Activated T-helper 1 cell treated with anti-CD3 and anti-CD28 coated beads, Interleukin-12 subunit alpha, Interleukin-12 subunit beta, Interleukin-2, Interleukin-4 antibody, amounts not matched to agents 30 ng/mL and 10 ng/mL and 1 ng/mL, durations not matched to agents 14 hours and 24 hours and 36 hours (primary cell): Measurements from ENCODE around the gene SSUH2. TPM values are rescaled to one million over a fixed set of nuclear protein-coding genes. Genes with fewer than 3 reads are reported as not detected.
"Not testable (repeated sequence)": the region's sequence is repeated elsewhere in the genome, so short reads cannot be mapped to it uniquely, and the experiment has no call there.

Experiments used
- DNase-seq: peaks from one replicate; pipeline ENCODE4 v3.0.0; 2021; ENCODE audit warnings: low spot score
- H3K27ac Mint-ChIP-seq: one replicate; pipeline ENCODE4 v1.8.0; 2021; ENCODE audit warnings: mild to moderate bottlenecking, mixed read lengths
- H3K27me3 Mint-ChIP-seq: one replicate; pipeline ENCODE4 v1.8.0; 2022; ENCODE audit warnings: mild to moderate bottlenecking, moderate library complexity, mixed read lengths; ENCODE audit not compliant: insufficient read depth
- H3K36me3 Mint-ChIP-seq: one replicate; pipeline ENCODE4 v1.8.0; 2021; ENCODE audit warnings: low read depth, mixed read lengths
- H3K4me1 Mint-ChIP-seq: one replicate; pipeline ENCODE4 v1.8.0; 2021; ENCODE audit warnings: low read depth, mixed read lengths
- H3K4me3 Mint-ChIP-seq: one replicate; pipeline ENCODE4 v1.8.0; 2021; ENCODE audit warnings: mild to moderate bottlenecking, moderate library complexity, mixed read lengths
- H3K9me3 Mint-ChIP-seq: one replicate; pipeline ENCODE4 v1.8.0; 2021; ENCODE audit warnings: mixed read lengths
- intact Hi-C: fragments of 100-400 bp; cut with micrococcal nuclease; formaldehyde crosslinking; loops from one replicate; pipeline ENCODE4 v1.15.1; 2024
- total RNA-seq: library from RNA; stranded (reverse); gene quantifications from 2 replicates; pipeline ENCODE4 v1.2.3, GENCODE V29; 2022

SSUH2 gene
- total RNA-seq, 1 donor from 2014 or later = not detected

DNA sequence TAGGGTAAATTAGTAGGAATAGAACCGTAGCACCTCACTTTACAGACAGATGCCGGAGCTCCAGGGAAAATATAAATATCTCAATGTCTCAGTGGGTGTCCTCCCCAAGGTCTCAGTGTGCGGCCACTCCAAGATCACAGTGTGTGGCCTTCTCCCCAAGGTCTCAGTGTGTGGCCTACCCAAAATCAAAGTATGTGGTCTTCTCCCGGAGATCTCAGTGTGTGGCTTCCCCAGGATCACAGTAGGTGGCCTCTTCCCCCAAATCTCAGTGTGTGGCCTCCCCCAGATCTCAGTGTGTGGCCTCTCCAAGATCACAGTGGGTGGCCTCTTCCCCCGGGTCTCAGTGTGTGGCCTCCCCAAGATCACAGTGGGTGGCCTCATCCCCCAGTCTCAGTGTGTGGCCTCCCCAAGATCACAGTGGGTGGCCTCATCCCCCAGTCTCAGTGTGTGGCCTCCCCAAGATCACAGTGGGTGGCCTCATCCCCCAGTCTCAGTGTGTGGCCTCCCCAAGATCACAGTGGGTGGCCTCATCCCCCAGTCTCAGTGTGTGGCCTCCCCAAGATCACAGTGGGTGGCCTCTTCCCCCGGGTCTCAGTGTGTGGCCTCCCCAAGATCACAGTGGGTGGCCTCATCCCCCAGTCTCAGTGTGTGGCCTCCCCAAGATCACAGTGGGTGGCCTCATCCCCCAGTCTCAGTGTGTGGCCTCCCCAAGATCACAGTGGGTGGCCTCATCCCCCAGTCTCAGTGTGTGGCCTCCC lies 10.2 kb upstream of the SSUH2 start:
- H3K36me3 Mint-ChIP-seq, intact Hi-C loops, H3K27me3 Mint-ChIP-seq, H3K4me1 Mint-ChIP-seq, H3K9me3 Mint-ChIP-seq, DNase-seq, H3K4me3 Mint-ChIP-seq, H3K27ac Mint-ChIP-seq: not testable (repeated sequence)

DNA sequence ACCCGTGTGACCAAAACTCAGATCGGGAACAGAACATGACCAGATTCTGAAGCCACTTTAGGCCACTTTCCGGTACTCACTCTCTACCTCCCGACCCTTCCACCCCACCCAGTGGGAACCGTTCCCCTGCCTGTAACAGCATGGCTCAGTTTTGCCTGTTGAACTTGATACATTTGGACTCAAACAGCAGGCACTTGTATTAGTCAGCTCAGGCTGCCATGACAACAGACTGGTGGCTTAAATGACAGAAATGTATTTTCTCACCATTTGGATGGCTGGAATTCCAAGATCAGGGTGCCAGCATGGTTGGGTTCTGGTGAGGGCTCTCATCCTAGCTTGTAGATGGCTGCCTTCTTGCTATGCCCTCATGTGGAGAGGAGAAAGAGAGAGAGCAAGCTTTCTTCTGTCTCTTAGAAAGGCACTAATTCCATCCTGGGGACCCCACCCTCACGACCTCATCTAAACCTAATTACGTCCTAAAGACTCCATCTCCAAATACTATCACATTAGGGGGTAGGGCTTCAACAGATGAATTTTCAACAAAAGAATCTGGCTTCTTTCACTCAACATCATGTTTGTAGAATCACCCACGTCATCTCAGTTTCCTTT lies 9.3 kb upstream of the SSUH2 start:
- no peaks in the 10 kb centered on the region for H3K4me1 Mint-ChIP-seq
- H3K9me3 Mint-ChIP-seq = no peaks in the 10 kb centered on the region
- intact Hi-C loops = no loop called here
- no peak for DNase-seq
- H3K27me3 Mint-ChIP-seq = peaks cover 4% of the 10 kb centered on the region
- H3K36me3 Mint-ChIP-seq = no peaks in the 10 kb centered on the region
- no peak overlapping the region for H3K27ac Mint-ChIP-seq
- no peak overlapping the region for H3K4me3 Mint-ChIP-seq

DNA sequence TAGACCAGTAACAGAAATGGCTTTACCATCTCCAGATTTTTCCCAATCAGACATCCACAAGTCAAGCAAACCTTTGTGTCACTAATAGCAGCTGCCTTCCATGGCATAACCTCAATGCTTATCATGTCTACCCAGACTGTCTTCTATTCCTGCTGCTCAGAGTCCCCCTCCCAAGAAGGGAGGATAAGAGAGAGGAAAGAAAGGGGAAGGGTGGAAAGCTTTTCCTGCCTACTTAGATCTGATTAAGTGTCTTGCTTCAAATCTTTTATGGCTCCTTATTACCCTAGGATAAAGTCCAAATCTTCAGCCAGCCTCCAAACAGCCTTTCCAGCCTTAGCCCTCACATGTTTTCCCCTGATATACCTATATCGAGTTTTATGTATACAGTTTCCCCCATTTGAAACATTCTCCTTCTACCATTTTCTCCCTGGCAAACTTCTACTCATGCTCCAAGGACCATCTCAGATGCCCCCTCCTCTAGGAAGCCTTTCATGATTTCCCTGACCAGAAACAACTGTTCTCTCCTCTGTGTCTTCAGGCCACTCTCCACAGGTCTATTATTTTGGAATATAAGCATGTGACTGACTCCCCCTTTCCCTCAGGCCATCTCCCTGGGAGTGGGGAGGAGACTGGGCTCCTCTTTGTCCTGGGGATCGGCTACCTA lies 7.9 kb upstream of the SSUH2 start:
- H3K4me3 Mint-ChIP-seq = no peak overlapping the region
- no peaks in the 10 kb centered on the region for H3K27me3 Mint-ChIP-seq
- no peaks in the 10 kb centered on the region for H3K9me3 Mint-ChIP-seq
- H3K4me1 Mint-ChIP-seq = no peaks in the 10 kb centered on the region
- intact Hi-C loops = no loop called here
- DNase-seq = no peak
- H3K36me3 Mint-ChIP-seq = no peaks in the 10 kb centered on the region
- H3K27ac Mint-ChIP-seq = no peak overlapping the region

DNA sequence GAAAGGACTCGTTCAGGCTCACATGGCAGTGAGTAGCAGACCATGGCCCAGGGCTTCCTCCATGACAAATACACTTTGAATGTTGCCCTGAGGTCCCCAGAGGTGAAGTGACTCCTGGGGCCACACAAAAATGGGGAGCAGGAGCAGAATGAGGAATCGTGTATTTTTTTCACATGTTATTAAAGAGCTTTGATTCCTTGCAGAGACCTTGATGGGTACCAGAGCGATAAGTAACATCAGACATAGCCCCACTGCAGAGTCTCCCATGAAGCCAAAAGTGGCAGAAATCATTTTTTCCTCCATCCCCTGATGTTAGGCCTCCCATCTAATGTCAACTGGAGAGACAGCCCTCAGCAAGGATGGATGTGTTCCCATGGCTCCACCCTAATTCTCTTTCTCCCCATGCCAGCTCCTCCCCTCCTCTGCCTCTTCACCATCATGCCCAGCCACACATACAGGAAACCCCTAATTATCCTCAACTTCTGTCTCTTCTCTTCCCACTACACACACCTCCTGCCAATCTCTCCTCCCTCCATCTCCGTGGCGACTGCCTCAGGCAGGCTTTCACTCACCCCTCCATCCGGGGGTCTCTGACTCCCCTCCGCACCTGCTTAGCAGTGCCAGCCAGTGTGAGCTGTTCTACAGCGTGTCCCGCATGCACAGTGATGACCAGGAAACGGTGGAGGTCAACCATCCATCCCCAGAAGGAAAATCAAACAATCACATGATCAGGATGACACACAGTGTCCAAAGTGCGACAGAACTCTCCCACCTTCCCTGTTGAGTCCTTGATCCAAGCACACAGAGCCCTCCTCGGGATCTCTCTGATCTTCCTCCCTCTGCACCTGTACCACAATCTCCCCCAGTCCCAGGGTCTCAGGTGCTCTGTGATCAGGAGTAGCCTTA lies 7.1 kb upstream of the SSUH2 start:
- Mint-ChIP-seq H3K4me1 (no peaks in the 10 kb centered on the region), H3K4me3 (no peak overlapping the region), H3K36me3 (no peaks in the 10 kb centered on the region)

DNA sequence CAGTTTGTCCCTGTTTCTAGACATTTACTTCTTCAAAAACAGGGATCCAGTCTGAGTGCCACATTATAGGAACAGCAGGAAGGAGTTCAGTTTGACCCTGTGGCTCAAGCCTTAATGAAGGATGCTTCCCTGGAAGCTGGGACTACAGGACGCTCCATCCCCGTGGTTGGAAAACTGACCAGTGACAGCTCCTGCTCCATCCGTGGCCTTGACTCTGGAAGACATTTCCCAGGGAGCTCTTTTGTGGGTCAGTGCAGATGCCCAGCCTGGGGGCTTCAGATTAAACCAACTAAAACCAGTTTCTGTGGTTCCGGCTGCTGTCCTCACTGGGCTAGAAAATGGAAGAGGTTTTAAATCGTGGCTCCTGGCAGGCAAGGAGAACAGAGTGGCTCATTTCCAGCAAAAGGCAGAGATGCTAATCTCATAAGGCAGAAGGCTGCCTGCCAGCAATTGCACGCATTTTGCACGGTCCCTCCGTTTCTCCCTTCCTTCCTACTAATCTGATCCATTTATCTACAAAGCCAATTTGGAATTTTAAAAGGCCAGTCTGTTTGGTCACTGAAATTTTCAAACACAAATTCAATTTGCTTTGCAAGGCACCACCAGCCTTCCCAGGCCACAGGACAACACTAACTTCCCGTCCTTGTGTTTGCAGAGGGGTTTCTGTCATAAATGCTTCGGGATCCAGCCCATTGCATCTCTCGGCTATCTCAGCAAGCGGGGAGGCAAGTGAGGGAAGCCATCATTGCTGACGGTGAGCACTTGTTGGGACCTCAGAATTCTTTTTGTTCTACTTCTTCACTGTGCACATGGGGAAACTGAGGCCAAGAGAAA lies 6.2 kb upstream of the SSUH2 start:
- Mint-ChIP-seq H3K27me3 (no peaks in the 10 kb centered on the region), H3K36me3 (no peaks in the 10 kb centered on the region), H3K4me1 (no peaks in the 10 kb centered on the region), H3K27ac (no peak overlapping the region), H3K4me3 (no peak overlapping the region), H3K9me3 (no peaks in the 10 kb centered on the region)
- intact Hi-C loops = no loop called here
- DNase-seq = no peak

More for the DNA sequence above, 7.1 kb upstream of the SSUH2 start:
- no peak for DNase-seq
- Mint-ChIP-seq H3K9me3 (no peaks in the 10 kb centered on the region), H3K27ac (no peak overlapping the region), H3K27me3 (no peaks in the 10 kb centered on the region)
- intact Hi-C loops = no loop called here

DNA sequence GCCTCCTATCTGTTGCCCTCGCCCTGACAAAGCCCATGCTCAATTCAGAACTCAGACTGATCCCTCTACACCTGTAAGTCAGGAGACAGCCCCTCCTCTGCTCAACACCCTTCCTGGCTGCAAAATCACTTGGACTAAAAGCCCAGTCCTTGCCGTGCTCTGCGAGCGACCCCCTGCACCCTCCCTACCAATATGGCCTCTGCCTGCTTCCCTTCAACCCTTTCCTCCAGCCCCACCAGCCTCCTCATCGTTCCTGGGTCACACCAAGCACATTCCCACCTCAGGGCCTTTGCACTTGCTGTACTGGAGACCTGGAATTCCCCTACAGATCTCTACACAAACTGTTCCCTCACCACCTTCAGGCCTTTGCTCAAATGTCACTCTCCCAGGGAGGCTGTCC lies 5.2 kb upstream of the SSUH2 start:
- H3K27me3 Mint-ChIP-seq = no peaks in the 10 kb centered on the region
- intact Hi-C loops = no loop called here
- H3K4me1 Mint-ChIP-seq = no peaks in the 10 kb centered on the region
- H3K27ac Mint-ChIP-seq = no peak overlapping the region
- no peak for DNase-seq
- no peaks in the 10 kb centered on the region for H3K36me3 Mint-ChIP-seq
- no peaks in the 10 kb centered on the region for H3K9me3 Mint-ChIP-seq
- H3K4me3 Mint-ChIP-seq = no peak overlapping the region

DNA sequence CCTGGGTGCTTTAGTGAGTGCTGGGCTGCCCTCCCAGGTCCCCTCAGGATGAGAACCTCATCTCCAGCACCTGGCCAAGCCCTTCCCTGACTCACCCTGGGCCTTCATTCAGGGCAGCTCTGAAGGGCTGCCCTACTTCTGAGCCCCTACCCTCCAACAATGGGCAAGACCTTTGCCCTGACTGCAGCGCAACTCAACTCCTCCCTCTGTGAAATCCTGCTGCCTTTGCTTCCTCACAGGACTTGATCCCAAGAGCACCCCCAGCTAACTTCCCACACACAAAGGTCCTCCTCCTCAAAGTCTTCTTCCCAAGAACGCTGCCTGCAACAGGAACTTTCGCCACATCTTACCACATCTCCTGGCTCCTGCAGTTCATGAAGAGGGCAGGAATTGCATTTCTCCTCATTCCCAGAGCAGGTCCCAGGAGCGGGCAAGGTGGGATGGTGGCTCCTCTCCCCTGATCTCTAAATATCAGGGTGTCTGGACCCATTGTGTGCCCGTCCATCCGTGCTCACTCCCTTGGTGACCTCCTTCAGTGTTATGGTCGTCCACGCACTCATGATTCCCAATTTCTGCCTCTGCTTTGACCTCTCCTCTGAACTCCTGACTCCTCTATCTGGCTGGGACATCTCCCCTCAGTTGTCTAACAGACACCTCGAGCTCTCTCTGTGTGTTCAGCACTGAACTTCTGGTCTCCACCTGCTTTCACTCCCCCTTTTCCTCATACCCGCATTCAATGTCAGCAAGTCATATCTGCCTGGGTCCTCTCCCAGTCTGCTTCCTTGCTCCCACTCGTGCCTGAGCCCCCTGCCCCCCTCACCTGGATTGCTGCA lies 4.5 kb upstream of the SSUH2 start:
- no peaks in the 10 kb centered on the region for H3K36me3 Mint-ChIP-seq
- H3K27me3 Mint-ChIP-seq = no peaks in the 10 kb centered on the region
- no peak for DNase-seq
- intact Hi-C loops = no loop called here
- no peak overlapping the region for H3K4me3 Mint-ChIP-seq
- no peaks in the 10 kb centered on the region for H3K4me1 Mint-ChIP-seq
- H3K9me3 Mint-ChIP-seq = no peaks in the 10 kb centered on the region
- no peak overlapping the region for H3K27ac Mint-ChIP-seq

DNA sequence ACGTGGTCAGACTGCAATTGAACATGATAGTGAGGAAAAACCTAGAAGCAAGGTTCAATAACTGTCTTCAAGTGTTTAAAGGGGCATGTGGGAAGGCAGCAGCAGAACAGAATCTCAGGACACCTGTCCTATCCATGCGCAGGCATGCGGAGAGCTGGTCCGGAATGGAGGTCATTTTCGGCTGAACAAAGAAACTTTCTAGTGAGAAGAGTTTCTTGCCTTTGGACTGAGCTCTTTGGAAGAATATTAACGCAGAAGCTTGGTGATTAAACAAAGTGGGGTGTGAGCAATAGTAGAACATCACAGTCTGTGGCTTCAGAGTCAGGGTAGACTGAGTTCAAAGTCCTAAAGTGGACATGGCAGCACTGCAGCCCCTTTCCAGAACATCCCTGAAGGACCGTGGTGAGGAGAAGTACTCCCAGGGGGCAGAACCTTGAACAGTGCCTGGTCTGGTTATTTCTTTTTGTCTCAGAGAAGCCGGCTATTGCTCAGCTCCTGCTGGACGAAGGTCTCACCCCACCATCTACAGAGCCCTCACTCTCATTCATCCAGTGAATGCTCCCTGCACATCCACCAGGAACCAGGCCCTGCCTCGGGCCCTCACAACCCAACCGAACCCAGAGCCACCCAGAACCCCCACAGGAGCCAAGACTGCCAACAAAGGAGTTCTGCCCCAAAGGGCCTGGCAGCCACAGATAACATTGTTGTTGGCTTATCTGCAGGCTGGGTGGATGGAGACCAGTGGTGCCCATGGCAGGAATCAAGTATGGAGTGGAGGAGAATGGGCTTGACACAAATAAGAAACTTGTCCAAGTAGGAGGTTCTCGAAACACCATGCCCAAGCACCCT lies 2.8 kb upstream of the SSUH2 start:
- no peak for DNase-seq
- H3K4me3 Mint-ChIP-seq = no peak overlapping the region
- H3K4me1 Mint-ChIP-seq = no peaks in the 10 kb centered on the region
- H3K27me3 Mint-ChIP-seq = no peaks in the 10 kb centered on the region
- no peak overlapping the region for H3K27ac Mint-ChIP-seq
- H3K36me3 Mint-ChIP-seq = no peaks in the 10 kb centered on the region
- no peaks in the 10 kb centered on the region for H3K9me3 Mint-ChIP-seq
- intact Hi-C loops = no loop called here

DNA sequence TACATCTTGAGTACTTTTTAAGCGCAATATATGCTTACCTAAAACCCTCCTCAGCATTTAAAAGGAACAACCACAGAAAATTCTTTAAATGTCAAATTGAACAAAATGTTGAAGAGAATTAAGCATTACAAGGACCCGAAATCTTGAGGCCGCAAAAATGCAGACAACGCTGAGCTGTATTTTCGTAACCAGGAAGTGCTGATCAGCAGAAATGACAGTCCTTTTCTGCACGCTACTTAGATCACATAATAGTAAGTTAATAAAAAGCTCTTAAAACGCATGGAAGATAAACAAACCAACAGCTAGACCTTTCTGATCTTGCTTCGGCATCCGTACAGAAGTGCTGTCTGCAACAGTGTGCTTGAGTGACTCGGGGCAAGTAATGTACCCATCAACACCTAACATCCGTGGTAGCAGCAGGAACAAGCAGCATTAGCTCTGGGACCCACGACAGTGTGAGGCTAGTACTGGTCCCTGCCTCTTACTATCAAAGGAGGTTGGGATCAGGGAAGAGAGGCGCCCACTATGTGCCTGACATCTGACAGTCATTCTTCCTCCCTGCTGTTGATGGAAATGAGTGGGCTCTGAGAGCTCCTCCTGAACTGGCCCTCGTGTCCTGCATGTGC lies 1.8 kb upstream of the SSUH2 start:
- intact Hi-C loops = no loop called here
- H3K9me3 Mint-ChIP-seq = no peaks in the 10 kb centered on the region
- no peak for DNase-seq
- no peaks in the 10 kb centered on the region for H3K36me3 Mint-ChIP-seq
- no peak overlapping the region for H3K4me3 Mint-ChIP-seq
- H3K27me3 Mint-ChIP-seq = no peaks in the 10 kb centered on the region
- no peaks in the 10 kb centered on the region for H3K4me1 Mint-ChIP-seq
- no peak overlapping the region for H3K27ac Mint-ChIP-seq

DNA sequence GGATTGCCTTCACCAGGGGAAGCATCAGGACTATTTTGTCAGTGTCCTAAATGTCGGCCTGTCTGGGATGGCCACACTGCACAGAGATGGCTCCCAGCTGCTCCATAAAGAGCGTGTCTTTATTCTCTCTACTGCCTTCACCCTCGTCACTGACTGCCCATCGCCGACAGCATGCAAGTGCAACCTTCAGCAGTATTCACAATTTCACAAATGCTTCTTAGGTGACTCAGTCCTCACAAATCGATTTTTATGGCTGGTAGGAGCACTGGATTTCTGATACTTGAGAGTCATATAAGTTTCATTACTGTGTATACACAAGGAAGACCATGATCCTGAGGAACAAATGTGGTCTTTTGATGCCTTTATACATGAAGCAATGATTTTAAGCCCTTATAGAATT lies 1.1 kb upstream of the SSUH2 start:
- Mint-ChIP-seq H3K4me3 (no peak overlapping the region), H3K27ac (no peak overlapping the region), H3K4me1 (no peaks in the 10 kb centered on the region), H3K9me3 (no peaks in the 10 kb centered on the region), H3K27me3 (no peaks in the 10 kb centered on the region), H3K36me3 (no peaks in the 10 kb centered on the region)
- intact Hi-C loops = no loop called here
- DNase-seq = no peak
